Loucy (cell line): ENCODE results near the gene SH3TC2.

Experiments
- CTCF ChIP-seq: fragments of 200-600 bp; sonication (generic); conservative IDR thresholded peaks from 2 replicates; pipeline ENCODE4 v1.5.1; 2014; ENCODE audit warnings: mild to moderate bottlenecking, antibody characterized with exemption, low read length
- EZH2phosphoT487 ChIP-seq: fragments of 200-600 bp; IDR thresholded peaks from 2 replicates; pipeline ENCODE4 v1.6.1; 2018; ENCODE audit warnings: antibody characterized with exemption, mild to moderate bottlenecking, moderate library complexity, borderline replicate concordance

- TF ChIP-seq CTCF = no peak
- no peak for TF ChIP-seq EZH2phosphoT487
Measured at GRCh38 chr5:149071216-149071615, 8.4 kb upstream of the SH3TC2 start.
